ENCODE results near the gene IQGAP3.

IQGAP3 gene

GRCh38 chr1:156571261-156571852, 1.0 kb downstream of the IQGAP3 start:
- DNase-seq (ENCODE audit: low read depth), result peak; percentile 81
- TF ChIP-seq CTCF (conservative IDR thresholded peaks at IDR 0.05; ENCODE audit: low read depth, low read length), result no peak
- H3K4me3 ChIP-seq (ENCODE audit: low read depth, low read length), result no peak overlapping the region

- TF ChIP-seq CTCF (conservative IDR thresholded peaks at IDR 0.05; ENCODE audit: low read depth, low read length), result no peak
- no peak for DNase-seq (ENCODE audit: low read depth)
- H3K4me3 ChIP-seq (ENCODE audit: low read depth, low read length), result no peak overlapping the region
Measured at GRCh38 chr1:156566436-156566835, 5.9 kb downstream of the IQGAP3 start.

- TF ChIP-seq CTCF (conservative IDR thresholded peaks at IDR 0.05; ENCODE audit: low read depth, low read length), result no peak
- no peak overlapping the region for H3K4me3 ChIP-seq (ENCODE audit: low read depth, low read length)
- no peak for DNase-seq (ENCODE audit: low read depth)
Measured at GRCh38 chr1:156565519-156565918, 6.8 kb downstream of the IQGAP3 start.

GRCh38 chr1:156560585-156561163, 11.7 kb downstream of the IQGAP3 start:
- no peak for DNase-seq (ENCODE audit: low read depth)
- no peak for TF ChIP-seq CTCF (conservative IDR thresholded peaks at IDR 0.05; ENCODE audit: low read depth, low read length)
- H3K4me3 ChIP-seq (ENCODE audit: low read depth, low read length), result no peak overlapping the region

- no peak for TF ChIP-seq CTCF (conservative IDR thresholded peaks at IDR 0.05; ENCODE audit: low read depth, low read length)
- no peak overlapping the region for H3K4me3 ChIP-seq (ENCODE audit: low read depth, low read length)
- DNase-seq (ENCODE audit: low read depth), result no peak
Measured at GRCh38 chr1:156559797-156560385, 12.5 kb downstream of the IQGAP3 start.

- DNase-seq (ENCODE audit: low read depth), result no peak
- H3K4me3 ChIP-seq (ENCODE audit: low read depth, low read length), result no peak overlapping the region
- no peak for TF ChIP-seq CTCF (conservative IDR thresholded peaks at IDR 0.05; ENCODE audit: low read depth, low read length)
Measured at GRCh38 chr1:156559086-156559796, 13.1 kb downstream of the IQGAP3 start.

Measured in choroid plexus epithelial cell (primary cell).